Middle frontal gyrus (tissue), 1 donor: ENCODE results near the gene RHOT2.
"Not testable (repeated sequence)": the region's sequence is repeated elsewhere in the genome, so short reads cannot be mapped to it uniquely, and the experiment has no call there.

Experiments used
- DNase-seq: peaks from one replicate; pipeline ENCODE4 v3.0.0-alpha.2; 2015; ENCODE audit warnings: low spot score; ENCODE audit errors: extremely low spot score

The RHOT2 gene

GRCh38 chr16:695355-696089 is 27.6 kb downstream of the RHOT2 start:
- no peak for DNase-seq

DNA sequence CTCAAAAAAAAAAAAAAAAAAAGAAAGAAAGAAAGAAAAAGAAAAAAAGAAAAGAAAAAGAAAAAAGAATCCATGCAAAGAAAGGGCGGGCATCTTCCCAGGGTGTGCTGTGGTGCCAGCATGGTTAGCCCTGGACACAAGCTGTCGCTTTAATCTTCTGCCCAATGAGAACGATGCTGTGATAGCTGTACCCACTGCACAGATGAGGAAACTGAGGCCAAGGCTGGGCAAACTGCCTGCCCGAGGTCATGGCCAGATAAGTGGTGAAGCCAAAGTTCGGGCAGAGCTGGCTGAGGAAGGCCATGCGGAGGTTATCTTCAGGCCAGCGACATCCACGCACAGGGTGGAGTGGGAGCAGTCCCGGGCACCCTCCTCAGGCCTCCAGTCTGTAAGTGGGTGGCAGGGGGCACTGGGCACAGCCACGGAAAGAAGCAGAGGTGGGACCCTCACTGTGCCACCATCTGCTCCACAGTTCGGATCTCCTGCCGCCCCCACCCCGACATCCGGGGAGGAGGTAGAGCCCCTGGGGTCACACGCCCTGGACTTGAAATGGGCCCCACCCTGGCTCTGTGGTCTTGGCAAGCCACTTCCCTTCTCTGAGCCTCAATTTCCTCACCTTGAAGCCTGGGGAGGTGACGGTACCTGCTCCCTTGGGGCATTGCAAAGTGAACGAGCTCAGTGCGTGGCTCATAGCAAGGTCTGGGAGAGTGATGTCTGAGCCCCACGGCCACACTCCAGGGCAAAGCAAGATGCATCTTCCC is 31.2 kb downstream of the RHOT2 start:
- DNase-seq: no peak

DNA sequence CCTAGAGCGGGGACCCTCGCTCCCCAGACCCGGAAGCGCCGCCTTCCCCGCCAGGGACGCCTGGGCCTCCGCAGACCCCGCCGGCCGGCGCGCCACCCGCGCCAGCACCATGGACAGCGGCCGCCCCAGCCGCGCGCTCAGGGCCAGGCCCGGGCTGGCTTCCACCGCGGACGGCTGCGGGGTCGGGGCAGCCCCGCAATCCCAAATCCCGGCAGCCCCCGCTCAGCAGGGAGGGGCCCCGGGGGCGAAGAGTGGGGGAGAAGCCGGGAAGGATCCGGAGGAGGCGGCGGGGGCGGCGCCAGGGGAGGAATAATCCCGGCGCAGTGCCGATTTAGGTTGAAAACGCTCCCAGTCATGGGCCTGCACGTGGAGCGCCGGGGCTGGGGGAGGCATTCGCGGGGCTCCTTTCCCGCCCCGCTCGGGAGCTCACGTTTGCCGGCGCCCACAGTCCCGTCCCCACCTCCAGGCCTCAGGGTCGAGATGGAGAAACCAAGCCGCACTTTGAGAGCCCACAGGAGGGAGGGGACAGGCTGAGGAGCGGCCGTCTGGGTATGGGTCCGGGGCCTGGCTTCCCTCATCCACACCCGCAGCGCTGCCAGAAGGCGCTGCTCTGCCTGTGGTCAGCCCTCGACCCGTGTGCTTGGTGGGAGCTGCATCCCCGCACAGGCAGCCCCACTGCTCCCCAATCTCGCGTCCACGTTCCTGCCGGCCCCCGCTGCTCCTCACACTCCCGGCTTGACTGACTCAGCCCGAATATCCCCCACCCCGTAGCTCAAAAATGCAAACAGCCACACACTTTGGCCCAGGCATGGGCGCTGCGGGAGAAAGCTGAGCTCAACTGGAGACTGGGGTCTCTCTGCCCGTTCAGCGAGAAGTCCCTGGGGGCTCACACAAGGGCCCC is 33.0 kb downstream of the RHOT2 start:
- DNase-seq: no peak

DNA sequence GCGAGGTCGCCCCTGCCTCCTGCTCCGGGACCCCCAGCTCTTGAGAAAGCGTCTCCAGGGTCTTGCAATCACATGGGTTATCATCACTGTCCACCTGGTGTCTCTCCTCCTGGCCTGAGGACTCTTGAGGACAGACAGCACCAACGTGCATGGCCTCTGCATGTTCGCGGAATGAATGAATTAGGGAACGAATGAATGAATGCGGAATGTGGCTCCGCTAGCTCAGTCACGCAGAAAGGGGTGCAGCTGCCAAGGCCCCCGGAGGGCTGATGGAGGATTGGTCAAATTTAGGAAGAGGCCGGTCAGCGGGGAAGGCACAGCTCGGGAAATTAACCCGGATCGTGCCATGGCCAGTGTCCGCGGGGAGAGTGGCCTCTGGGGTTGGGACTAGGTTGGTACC is 34.4 kb downstream of the RHOT2 start:
- no peak for DNase-seq

GRCh38 chr16:703406-703805 is 35.5 kb downstream of the RHOT2 start:
- no peak for DNase-seq

DNA sequence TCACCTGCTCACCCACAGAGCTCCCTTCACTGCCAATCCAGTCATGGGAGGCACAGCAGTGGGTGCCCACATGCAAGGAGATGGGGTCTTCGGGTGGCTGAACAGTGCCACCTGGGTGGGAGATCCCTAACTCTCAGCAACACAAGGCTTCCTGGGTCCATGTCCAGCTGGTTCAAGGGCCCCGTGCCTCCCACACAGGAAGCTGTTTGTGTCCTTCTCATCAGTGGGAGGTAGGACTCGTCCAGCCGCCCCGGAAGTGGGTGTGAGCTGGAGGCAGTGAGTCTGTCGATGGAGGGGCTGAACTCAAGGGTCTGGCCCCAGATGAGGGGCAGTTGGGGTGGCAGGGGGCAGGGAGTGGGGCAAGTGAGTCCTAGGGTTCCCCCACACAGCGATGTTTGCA is 36.1 kb downstream of the RHOT2 start:
- DNase-seq: no peak

- DNase-seq: no peak
Observed at GRCh38 chr16:704552-705380, 36.8 kb downstream of the RHOT2 start.

- DNase-seq: no peak
Observed at GRCh38 chr16:705431-706188, 37.7 kb downstream of the RHOT2 start, which contains the start of gene FBXL16. FBXL16 (minus strand) TSS chr16:705801; CDS start chr16:697405, 8,396 bp downstream.

- no peak for DNase-seq
Observed at GRCh38 chr16:706189-707061, 38.5 kb downstream of the RHOT2 start.

DNA sequence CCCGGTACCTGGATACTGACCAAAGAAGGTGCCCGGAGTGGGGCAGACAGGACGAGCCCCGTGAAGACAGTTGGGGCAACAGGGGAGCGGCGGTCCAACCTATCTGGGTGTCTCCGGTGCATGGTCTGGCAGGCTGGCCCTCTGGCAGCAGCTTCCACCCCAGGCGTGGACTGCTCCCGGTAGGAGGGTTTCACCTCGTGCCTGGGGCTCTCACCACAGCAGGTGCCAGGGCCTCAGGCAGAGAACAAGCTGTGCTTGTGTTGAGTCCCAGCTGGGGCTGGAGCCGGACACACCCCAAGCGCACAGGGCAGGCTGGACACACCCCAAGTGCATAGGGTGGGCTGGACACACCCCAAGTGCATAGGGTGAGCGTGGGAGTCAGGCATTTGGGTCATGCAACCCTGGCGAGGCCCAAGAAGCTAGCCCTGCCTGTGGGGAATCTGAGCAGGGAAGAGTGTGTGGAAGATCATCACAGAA is 39.2 kb downstream of the RHOT2 start:
- DNase-seq: no peak

- no peak for DNase-seq
Observed at GRCh38 chr16:708019-708418, 40.1 kb downstream of the RHOT2 start.

DNA sequence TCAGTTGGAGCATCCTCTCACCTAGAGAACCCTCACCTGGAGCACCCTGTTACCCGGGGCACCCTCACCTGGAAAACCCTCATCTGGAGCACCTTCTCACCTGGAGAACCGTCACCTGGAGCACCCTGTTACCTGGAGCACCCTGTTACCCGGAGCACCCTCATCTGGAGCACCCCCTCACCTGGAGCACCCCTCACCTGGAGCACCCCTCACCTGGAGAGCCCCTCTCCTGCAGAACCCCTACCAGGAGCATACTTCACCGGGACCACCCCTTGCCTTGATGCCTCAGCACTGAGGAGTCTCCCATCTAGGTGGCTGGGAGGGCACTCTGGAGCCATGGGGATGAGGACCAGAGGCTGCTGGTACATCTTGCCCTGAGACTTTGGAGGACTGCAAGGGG is 41.0 kb downstream of the RHOT2 start:
- DNase-seq: no peak

DNA sequence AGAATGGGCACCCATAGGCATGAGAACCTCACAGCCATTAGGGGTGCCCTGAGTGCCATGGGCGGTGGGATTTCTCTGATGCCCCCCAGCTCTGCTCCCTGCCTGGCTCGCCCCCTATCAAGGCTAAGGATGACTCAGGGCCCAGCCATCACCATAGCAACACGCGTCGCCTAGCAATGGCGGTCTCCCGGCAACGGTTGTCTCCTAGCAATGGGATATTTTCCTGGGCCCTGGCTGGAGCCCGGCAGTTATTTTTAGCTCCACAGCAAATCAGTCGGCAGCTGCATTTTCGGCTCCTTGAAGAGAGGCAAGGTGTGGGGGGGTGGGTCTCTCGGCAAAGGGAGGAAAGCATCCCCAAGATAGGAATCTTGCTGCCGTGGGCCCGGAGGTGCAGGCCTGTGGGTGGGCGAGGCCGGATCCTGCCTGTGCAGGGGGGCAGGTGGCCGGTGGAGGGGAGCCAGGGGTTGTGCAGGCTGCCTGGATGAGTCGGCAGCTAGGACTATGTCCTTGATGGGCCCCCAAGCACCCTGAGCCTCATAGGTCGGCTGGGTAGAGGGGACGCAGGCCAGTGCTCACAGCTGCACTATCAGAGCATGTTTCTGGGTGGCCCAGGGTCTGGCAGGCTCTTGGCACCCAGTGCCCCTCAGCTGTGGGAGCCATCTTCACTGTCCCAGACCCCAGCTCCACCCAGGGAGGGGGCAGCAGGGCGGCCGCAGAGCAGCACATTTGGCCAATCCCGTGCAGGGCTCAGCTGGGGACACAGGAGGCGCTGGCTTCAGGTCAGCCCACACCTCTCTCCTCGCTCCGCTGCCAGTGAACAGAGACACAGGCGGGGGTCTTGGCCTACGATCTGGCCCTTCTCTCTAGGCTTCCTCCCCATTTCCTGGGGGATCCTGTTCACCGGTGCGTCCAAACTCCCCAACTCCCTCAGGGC is 41.9 kb downstream of the RHOT2 start:
- peak; percentile 79 for DNase-seq

GRCh38 chr16:710500-711075 is 42.7 kb downstream of the RHOT2 start:
- no peak for DNase-seq

DNA sequence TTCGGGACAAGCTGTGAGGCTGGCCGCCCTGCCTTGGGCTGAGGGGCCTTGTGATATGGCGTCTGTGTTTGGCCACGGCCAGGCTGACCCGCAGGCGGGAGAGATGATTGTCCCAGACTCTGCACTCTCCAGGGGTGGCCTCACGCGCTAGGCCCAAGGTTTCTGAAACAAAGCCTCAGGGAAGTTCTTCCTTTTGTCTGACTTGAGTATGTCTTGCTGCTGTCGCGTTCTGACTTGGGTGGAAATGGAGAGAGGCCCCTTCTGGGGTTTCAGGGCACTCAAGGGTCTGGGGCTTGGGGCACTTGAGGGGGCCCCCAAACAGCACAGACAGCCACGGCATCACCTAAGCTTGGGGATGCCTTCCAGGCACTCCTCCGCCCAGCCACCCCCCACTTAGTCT is 43.2 kb downstream of the RHOT2 start:
- DNase-seq: no peak

DNA sequence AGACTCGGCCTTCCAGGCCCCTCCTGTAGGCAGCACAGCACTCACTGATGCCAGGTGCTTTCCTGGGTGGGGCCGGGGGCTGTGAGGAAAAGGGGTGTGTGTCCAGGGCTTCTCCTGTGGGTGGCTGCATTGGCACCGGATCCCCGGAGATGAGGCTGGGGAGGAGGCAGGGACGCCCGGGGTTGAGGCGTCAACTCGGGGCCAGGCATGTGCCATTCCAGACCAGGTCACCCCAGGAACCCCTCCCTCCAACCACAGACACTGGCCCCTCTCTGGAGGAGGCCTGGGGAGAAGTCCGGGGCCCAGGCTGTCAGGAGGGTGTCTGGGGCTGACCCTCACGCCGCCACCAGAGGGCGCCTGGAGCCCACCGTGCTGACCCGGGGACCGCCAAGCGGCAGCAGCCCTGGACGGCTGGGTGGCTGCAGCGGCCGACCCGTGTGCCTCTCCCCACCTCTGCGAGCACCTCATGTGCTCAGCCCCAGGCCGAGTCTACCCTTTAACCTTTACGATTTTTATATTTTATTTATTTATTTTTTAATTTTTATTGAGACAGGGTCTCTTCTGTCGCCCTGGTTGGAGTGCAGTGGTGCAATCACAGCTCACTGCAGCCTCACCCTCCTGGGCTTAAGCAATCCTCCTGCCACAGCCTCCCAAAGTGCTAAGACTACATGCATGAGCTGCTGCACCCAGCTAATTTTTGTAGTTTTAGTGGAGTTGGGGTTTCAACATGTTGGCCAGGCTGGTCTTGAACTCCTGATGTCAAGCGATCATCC is 43.8 kb downstream of the RHOT2 start:
- DNase-seq: no peak

DNA sequence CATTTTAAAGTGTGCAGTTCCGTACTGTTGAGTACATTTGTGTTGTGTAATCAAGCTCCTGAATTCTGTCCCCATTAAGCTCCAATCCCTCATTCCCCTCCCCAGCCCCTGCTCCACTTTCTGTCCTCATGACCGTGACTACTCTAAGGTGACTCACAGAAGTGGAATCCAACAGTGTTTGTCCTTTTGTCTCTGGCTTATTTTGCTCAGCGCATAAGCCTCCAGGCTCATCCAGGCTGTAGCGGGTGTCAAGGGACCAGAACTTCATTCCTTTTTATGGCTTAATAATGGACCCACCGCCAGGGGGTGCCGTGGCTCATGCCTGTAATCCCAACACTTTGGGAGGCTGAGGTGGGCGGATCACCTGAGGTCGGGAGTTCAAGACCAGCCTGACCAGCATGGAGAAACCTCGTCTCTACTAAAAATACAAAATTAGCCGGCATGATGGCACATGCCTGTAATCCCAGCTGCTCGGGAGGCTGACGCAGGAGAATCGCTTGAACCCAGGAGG is 44.9 kb downstream of the RHOT2 start:
- DNase-seq: not testable (repeated sequence)
